Aorta (tissue), 5 donors: ENCODE measurements around the gene CCDC136. TPM values are rescaled to one million over a fixed set of nuclear protein-coding genes. Genes with fewer than 3 reads are reported as not detected.

Experiments used
- ATAC-seq: fragments of 200-7000 bp; cut with Tn5 transposase; one replicate; pipeline ENCODE4 v1.9.1; 2022; ENCODE audit warnings: moderate library complexity; ENCODE audit not compliant: low FRiP score
- DNase-seq, 2 donors: peaks; one replicate each; pipeline ENCODE4 v3.0.0-alpha.2; 2020
- H3K27ac ChIP-seq, 2 donors: one replicate each; pipeline ENCODE4 v1.5.1; 2013; ENCODE audit warnings: low read length in 2 of 2, mild to moderate bottlenecking in 2 of 2, moderate library complexity in 2 of 2, control low read depth in 1 of 2, inconsistent platforms in 1 of 2, low read depth in 1 of 2
- H3K27me3 ChIP-seq, 2 donors: one replicate each; pipeline ENCODE4 v1.6.1; 2013; ENCODE audit warnings: control low read depth in 1 of 2, low read length in 1 of 2, mild to moderate bottlenecking in 1 of 2, moderate library complexity in 1 of 2; ENCODE audit not compliant: insufficient read depth in 2 of 2, control insufficient read depth in 1 of 2
- H3K36me3 ChIP-seq, 2 donors: one replicate each; pipeline ENCODE4 v1.6.1; 2013; ENCODE audit warnings: control low read depth in 1 of 2, low read length in 1 of 2, mild to moderate bottlenecking in 1 of 2; ENCODE audit not compliant: insufficient read depth in 2 of 2, control insufficient read depth in 1 of 2
- H3K4me1 ChIP-seq, 2 donors: one replicate each; pipeline ENCODE4 v1.6.1; 2013; ENCODE audit warnings: low read length in 2 of 2, control low read depth in 1 of 2, mild to moderate bottlenecking in 1 of 2, moderate library complexity in 1 of 2; ENCODE audit not compliant: insufficient read depth in 2 of 2, control insufficient read depth in 1 of 2
- H3K4me3 ChIP-seq, 2 donors: one replicate each; pipeline ENCODE4 v1.5.1; 2013; ENCODE audit warnings: low read length in 2 of 2, control low read depth in 1 of 2, mild to moderate bottlenecking in 1 of 2
- H3K9me3 ChIP-seq: one replicate; pipeline ENCODE4 v1.6.1; 2013; ENCODE audit warnings: mild to moderate bottlenecking, low read length; ENCODE audit not compliant: control insufficient read depth
- WGBS, 2 donors: extraction: QIAGEN DNeasy Blood & Tissue Kit; methylation state at CpG; one replicate each; pipeline ENCODE4 v1.1.7; 2013; 5-methylcytosine and 5-hydroxymethylcytosine counted together
- intact Hi-C, 2 donors: fragments of 100-400 bp; cut with DNase I; formaldehyde crosslinking; loops; one replicate each; pipeline versions ENCODE4 v1.14.2 to v1.15.0; 2022
- polyA plus RNA-seq, 2 donors: library from polyadenylated mRNA; stranded (reverse); fragments of 200-250 nt; gene quantifications; one replicate each; pipeline ENCODE4 v1.2.3, GENCODE V29; 2013
- total RNA-seq, 2 donors: library from RNA; stranded (reverse); fragmentation: NEBNext Ultra II Directional; extraction: Animal tissue kit (Norgen Biotek cat#: 25700); gene quantifications; one replicate each; pipeline ENCODE4 v1.2.1, GENCODE V29; 2021
- donor health status: healthy with polysubstance abuse.
- donor health status: Bipolar disorder and iron deficiency.
- donor health status: DM: no; HTN: no; CAD: no.
- donor health status: DM: no; HTN: no; CAD: no.
- donor health status: DM: yes; HTN: yes; CAD: no.

The CCDC136 gene
- total and polyA plus RNA-seq, 4 donors = 7.5 to 29.5 (median 13.6) TPM

DNA sequence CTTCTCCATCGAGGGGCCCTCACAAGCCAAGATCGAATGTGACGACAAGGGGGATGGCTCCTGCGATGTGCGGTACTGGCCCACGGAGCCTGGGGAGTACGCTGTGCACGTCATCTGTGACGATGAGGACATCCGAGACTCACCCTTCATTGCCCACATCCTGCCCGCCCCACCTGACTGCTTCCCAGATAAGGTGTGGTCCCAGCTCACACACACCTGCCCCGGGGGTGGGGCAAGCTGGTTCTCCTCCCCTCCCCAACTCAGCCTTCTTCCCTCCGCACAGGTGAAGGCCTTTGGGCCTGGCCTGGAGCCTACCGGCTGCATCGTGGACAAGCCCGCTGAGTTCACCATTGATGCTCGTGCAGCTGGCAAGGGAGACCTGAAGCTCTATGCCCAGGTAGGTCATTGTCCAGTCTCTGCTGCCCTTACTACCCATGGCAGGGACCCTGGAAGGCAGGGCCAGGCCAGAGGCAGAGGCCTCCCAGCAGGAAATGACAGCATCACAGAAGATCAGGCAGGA, 49.5 kb downstream of the CCDC136 start:
- DNase-seq = peak; percentile 42 to 74
- 90% methylated on average over 17 of the region's 17 CpGs for WGBS, 2 donors
- H3K36me3 ChIP-seq = peaks cover 0 to 9% of the 10 kb centered on the region in 2 donors

DNA sequence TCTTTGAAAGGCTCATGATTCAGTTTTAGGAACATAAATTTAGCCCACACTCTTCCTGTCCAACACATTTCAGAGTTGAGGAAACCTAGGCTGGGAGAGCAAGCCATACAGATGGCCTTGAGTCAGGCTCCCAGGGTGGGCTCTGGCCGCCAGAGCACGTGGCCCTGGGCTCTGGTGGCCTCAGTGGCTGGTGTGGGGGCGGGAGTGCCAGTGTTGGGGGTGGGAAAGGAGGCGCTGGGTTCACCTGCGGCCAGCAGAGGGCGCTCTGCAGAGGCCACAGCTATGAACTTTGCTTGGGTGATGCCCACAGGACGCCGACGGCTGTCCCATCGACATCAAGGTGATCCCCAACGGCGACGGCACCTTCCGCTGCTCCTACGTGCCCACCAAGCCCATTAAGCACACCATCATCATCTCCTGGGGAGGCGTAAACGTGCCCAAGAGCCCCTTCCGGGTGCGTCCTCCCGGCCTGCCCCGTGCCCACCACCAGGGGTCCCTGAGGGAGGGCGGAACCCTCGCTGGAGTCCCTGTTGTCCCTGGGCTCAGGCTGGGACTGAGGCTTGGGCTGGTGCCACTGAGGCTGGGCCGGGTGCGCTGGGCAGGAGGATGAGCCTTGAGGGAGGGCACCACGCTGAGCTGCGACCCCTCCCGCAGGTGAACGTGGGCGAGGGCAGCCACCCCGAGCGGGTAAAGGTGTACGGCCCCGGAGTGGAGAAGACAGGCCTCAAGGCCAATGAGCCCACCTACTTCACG, 50.3 kb downstream of the CCDC136 start:
- H3K27ac ChIP-seq = no peak overlapping the region
- H3K9me3 ChIP-seq = no peaks in the 10 kb centered on the region
- H3K4me1 ChIP-seq = no peaks in the 10 kb centered on the region
- intact Hi-C loops = no loop called here
- peaks cover 0 to 9% of the 10 kb centered on the region in 2 donors for H3K36me3 ChIP-seq
- H3K4me3 ChIP-seq = no peak overlapping the region
- WGBS, 2 donors = 64 to 67% methylated on average over 35 of the region's 35 CpGs
- DNase-seq (peak; percentile 57 to 85), ATAC-seq (no peak)
- H3K27me3 ChIP-seq = no peaks in the 10 kb centered on the region

More for the DNA sequence above, 49.5 kb downstream of the CCDC136 start:
- H3K9me3 ChIP-seq = no peaks in the 10 kb centered on the region
- intact Hi-C loops = no loop called here
- no peaks in the 10 kb centered on the region for H3K4me1 ChIP-seq
- H3K27ac ChIP-seq = no peak overlapping the region
- ATAC-seq = no peak
- no peaks in the 10 kb centered on the region for H3K27me3 ChIP-seq
- H3K4me3 ChIP-seq = no peak overlapping the region

DNA sequence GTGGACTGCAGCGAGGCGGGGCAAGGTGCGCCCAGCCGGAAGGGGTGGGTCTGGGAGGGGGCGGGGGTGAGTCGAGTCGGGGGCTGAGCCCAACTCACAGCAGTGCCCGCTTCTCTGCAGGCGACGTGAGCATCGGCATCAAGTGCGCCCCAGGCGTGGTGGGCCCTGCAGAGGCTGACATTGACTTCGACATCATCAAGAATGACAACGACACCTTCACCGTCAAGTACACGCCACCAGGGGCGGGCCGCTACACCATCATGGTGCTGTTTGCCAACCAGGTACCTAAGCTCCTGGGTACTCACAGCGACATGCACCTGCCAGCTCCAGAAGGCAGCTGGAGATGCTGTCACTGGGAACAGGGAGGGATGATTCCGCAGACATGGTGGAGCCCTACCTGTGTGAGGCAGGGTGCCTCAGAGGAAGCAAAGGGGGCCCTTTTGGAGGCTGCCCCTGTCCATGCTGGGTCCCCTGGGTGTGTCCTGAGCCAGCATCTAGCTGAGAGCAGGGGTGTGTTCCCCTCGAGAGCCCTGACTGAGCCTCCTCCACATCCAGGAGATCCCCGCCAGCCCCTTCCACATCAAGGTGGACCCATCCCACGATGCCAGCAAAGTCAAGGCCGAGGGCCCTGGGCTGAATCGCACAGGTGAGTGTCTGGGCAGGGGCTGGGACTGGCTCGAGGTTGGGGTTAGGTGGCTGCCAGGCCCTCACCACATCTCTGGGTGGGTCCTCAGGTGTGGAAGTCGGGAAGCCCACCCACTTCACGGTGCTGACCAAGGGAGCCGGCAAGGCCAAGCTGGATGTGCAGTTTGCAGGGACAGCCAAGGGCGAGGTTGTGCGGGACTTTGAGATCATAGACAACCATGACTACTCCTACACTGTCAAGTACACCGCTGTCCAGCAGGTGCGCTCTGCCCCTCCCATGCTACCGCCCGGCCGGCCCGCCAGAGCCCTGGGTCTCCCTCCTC, 51.2 kb downstream of the CCDC136 start:
- Histone ChIP-seq H3K27me3 (no peaks in the 10 kb centered on the region), H3K4me1 (no peaks in the 10 kb centered on the region), H3K4me3 (no peak overlapping the region), H3K36me3 (peaks cover 0 to 9% of the 10 kb centered on the region in 2 donors), H3K9me3 (no peaks in the 10 kb centered on the region), H3K27ac (no peak overlapping the region)
- intact Hi-C loops = no loop called here
- 89 to 94% methylated on average over 38 of the region's 38 CpGs for WGBS, 2 donors
- ATAC-seq (no peak), DNase-seq (peak; percentile 43 to 68)

DNA sequence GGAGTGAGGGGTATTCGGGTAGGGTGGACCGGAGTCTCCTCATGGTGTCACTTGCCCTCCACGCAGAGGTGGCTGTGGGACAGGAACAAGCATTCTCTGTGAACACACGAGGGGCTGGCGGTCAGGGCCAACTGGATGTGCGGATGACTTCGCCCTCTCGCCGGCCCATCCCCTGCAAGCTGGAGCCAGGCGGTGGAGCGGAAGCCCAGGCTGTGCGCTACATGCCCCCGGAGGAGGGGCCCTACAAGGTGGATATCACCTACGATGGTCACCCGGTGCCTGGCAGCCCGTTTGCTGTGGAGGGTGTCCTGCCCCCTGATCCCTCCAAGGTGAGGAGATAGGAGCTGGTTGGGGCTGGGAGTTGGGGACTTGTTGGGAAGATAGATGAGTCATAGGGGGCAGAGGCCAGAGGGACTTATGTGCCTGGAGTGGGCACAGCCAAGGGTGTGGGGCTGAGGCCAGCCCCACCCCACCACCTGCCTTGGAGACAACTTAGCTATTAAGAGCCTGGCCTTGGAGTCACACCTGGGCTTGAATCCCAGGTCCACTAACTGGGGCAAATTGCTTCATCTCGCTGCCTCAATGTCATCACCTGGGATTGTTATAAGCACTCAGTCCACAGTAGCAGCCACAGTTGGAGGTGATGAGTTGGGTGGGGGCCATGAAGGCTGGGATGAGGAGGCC, 52.3 kb downstream of the CCDC136 start:
- no peak for ATAC-seq
- H3K27me3 ChIP-seq = no peaks in the 10 kb centered on the region
- WGBS, 2 donors = 89% methylated on average over 17 of the region's 17 CpGs
- no peak overlapping the region for H3K27ac ChIP-seq
- peaks cover 0 to 9% of the 10 kb centered on the region in 2 donors for H3K36me3 ChIP-seq
- peak in 1 of 2 donors; percentile 74 for DNase-seq
- H3K4me1 ChIP-seq = no peaks in the 10 kb centered on the region
- H3K4me3 ChIP-seq = no peak overlapping the region
- intact Hi-C loops = loop anchor here in 1 of 2 donors (1.0 kb wide), 1 partner anchor 15 kb away; no protein-coding TSS in a partner anchor
- no peaks in the 10 kb centered on the region for H3K9me3 ChIP-seq

DNA sequence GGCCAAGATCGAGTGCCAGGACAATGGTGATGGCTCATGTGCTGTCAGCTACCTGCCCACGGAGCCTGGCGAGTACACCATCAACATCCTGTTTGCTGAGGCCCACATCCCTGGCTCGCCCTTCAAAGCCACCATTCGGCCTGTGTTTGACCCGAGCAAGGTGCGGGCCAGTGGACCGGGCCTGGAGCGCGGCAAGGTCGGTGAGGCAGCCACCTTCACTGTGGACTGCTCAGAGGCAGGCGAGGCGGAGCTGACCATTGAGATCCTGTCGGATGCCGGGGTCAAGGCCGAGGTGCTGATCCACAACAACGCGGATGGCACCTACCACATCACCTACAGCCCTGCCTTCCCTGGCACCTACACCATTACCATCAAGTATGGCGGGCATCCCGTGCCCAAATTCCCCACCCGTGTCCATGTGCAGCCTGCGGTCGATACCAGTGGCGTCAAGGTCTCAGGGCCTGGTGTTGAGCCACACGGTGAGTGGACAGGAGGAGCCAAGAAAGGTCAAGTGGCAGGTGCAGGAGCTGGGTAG, 53.1 kb downstream of the CCDC136 start:
- Histone ChIP-seq H3K27ac (no peak overlapping the region), H3K4me3 (no peak overlapping the region), H3K36me3 (peaks cover 0 to 9% of the 10 kb centered on the region in 2 donors), H3K4me1 (no peaks in the 10 kb centered on the region), H3K27me3 (no peaks in the 10 kb centered on the region), H3K9me3 (no peaks in the 10 kb centered on the region)
- DNase-seq (peak; percentile 41 to 75), ATAC-seq (no peak)
- 92 to 93% methylated on average over 25 of the region's 25 CpGs for WGBS, 2 donors
- intact Hi-C loops = loop anchor here in 1 of 2 donors (1.0 kb wide), 1 partner anchor 14 kb away; no protein-coding TSS in a partner anchor

DNA sequence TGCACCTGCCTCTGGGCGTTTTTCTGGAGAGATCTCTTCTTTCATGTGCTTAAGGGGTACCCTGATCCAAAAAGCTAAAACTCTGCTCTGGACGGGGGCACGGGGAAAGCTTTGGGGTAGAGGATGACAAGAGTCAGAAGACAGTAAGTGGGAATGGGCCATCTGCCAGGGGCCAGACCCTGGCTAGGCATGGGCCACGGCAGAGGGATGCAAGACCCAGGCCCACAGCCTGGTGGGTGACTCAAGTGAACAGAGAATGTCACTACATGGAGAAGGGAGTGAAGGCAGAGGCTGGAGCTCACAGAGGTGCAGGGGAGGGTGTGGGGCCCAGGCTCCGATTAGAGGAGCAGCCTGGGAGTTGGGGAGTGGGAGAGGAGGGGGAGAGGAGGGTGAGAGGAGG, 53.7 kb downstream of the CCDC136 start:
- no peaks in the 10 kb centered on the region for H3K9me3 ChIP-seq
- no peaks in the 10 kb centered on the region for H3K27me3 ChIP-seq
- ATAC-seq = no peak
- intact Hi-C loops = no loop called here
- WGBS, 2 donors = 80 to 87% methylated on average over 5 of the region's 5 CpGs
- H3K27ac ChIP-seq = no peak overlapping the region
- H3K4me1 ChIP-seq = no peaks in the 10 kb centered on the region
- no peak for DNase-seq
- H3K36me3 ChIP-seq = peaks cover 0 to 6% of the 10 kb centered on the region in 2 donors
- no peak overlapping the region for H3K4me3 ChIP-seq

DNA sequence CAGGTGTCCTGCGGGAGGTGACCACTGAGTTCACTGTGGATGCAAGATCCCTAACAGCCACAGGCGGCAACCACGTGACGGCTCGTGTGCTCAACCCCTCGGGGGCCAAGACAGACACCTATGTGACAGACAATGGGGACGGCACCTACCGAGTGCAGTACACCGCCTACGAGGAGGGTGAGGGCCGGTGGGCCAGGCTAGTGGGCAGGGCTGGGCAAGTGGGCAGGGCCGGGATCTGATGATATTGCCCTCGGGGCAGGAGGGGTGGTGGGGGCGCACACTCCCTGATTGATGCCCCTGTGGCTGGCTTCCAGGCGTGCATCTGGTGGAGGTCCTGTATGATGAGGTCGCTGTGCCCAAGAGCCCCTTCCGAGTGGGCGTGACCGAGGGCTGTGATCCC, 54.2 kb downstream of the CCDC136 start:
- no peak for ATAC-seq
- 83 to 86% methylated on average over 19 of the region's 19 CpGs for WGBS, 2 donors
- intact Hi-C loops = no loop called here

More for the DNA sequence above, 54.2 kb downstream of the CCDC136 start:
- Histone ChIP-seq H3K27ac (no peak overlapping the region), H3K4me3 (no peak overlapping the region), H3K4me1 (no peaks in the 10 kb centered on the region), H3K9me3 (no peaks in the 10 kb centered on the region), H3K27me3 (no peaks in the 10 kb centered on the region), H3K36me3 (peaks cover 0 to 9% of the 10 kb centered on the region in 2 donors)
- peak; percentile 48 to 76 for DNase-seq
